Stimulated activated CD8-positive, alpha-beta memory T cell treated with anti-CD3 and anti-CD28 coated beads, Interleukin-12 subunit alpha, Interleukin-12 subunit beta, amount 100 ng/mL, for 24 hours (primary cell): ENCODE measurements around the gene CLNK.

Experiments
- DNase-seq: peaks from one replicate; pipeline ENCODE4 v3.0.0-alpha.2; 2020; ENCODE audit errors: extremely low read depth

The CLNK gene

GRCh38 chr4:10521424-10521823, 163.1 kb downstream of the CLNK start:
- DNase-seq = no peak

GRCh38 chr4:10509733-10510132, 174.8 kb downstream of the CLNK start:
- no peak for DNase-seq

GRCh38 chr4:10506077-10506476, 178.5 kb downstream of the CLNK start:
- no peak for DNase-seq

- no peak for DNase-seq
These were observed 179.9 kb downstream of the CLNK start for GRCh38 chr4:10504570-10505179.

- no peak for DNase-seq
These were observed 181.9 kb downstream of the CLNK start for GRCh38 chr4:10502717-10503116.

- no peak for DNase-seq
These were observed 183.8 kb downstream of the CLNK start for GRCh38 chr4:10500776-10501175.

- DNase-seq = no peak
These were observed 188.4 kb downstream of the CLNK start for GRCh38 chr4:10496200-10496599.

GRCh38 chr4:10495651-10496050, 188.9 kb downstream of the CLNK start:
- no peak for DNase-seq

GRCh38 chr4:10492464-10492863, 192.1 kb downstream of the CLNK start:
- no peak for DNase-seq

GRCh38 chr4:10491401-10491800, 193.2 kb downstream of the CLNK start:
- no peak for DNase-seq

GRCh38 chr4:10490996-10491395, 193.6 kb downstream of the CLNK start:
- DNase-seq = no peak

- DNase-seq = no peak
These were observed 201.7 kb downstream of the CLNK start for GRCh38 chr4:10482913-10483312.

- no peak for DNase-seq
These were observed 204.0 kb downstream of the CLNK start for GRCh38 chr4:10480616-10481015.

- DNase-seq = no peak
These were observed 205.9 kb downstream of the CLNK start for GRCh38 chr4:10478621-10479020.

- no peak for DNase-seq
These were observed 214.1 kb downstream of the CLNK start for GRCh38 chr4:10470505-10470904.

- no peak for DNase-seq
These were observed 218.4 kb downstream of the CLNK start for GRCh38 chr4:10466161-10466560.

GRCh38 chr4:10462876-10463275, 221.7 kb downstream of the CLNK start:
- DNase-seq = no peak

- DNase-seq = no peak
These were observed 222.6 kb downstream of the CLNK start for GRCh38 chr4:10461850-10462400.

- DNase-seq = no peak
These were observed 223.3 kb downstream of the CLNK start for GRCh38 chr4:10461091-10461849.

- DNase-seq = no peak
These were observed 224.1 kb downstream of the CLNK start for GRCh38 chr4:10460313-10461047.

GRCh38 chr4:10459305-10459704, 225.3 kb downstream of the CLNK start:
- no peak for DNase-seq

GRCh38 chr4:10458177-10458576, 226.4 kb downstream of the CLNK start:
- DNase-seq = no peak
